CD4-positive, alpha-beta T cell treated with Interleukin-15 for 1 hour (primary cell): ENCODE results near the gene PIK3R5.
"Not testable (repeated sequence)": the region's sequence is repeated elsewhere in the genome, so short reads cannot be mapped to it uniquely, and the experiment has no call there.

Experiments used
- DNase-seq: peaks from one replicate; pipeline ENCODE4 v3.0.0-alpha.2; 2020

Gene PIK3R5

DNA sequence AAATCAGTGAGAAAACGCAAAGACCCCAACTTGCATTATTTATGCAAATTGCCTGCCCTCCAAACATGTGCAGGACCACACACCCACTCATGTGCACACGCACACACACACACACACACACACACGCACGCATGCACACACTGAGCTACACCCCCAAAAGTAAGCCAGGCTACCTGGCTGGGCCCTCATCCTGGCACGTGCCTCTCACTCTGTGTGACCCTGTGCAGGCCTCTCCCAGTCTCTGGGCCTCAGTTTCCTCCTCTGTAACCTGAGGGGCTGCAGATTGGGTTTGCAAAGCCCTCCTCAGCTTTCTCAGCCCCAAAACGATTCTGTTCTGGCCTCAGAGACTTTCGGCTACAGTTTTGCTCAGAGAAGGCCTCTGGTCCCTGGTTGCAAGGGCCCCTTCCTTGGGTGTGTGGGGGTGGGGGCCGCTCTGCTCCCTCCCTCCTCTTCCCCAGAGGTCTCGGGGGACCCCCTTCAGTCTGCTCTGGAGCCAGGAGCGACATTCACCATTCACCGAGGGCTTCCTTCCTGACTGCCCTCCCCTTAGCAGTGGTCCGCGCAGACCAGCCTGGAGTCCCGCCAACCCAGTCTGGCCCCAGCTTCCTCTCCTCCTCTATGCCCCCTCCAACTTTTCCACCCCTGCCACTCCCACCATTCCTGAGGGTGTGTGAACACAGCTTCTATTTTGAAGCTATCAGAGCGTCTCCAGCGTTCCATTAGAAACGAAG, 92.6 kb downstream of the PIK3R5 start:
- no peak for DNase-seq

DNA sequence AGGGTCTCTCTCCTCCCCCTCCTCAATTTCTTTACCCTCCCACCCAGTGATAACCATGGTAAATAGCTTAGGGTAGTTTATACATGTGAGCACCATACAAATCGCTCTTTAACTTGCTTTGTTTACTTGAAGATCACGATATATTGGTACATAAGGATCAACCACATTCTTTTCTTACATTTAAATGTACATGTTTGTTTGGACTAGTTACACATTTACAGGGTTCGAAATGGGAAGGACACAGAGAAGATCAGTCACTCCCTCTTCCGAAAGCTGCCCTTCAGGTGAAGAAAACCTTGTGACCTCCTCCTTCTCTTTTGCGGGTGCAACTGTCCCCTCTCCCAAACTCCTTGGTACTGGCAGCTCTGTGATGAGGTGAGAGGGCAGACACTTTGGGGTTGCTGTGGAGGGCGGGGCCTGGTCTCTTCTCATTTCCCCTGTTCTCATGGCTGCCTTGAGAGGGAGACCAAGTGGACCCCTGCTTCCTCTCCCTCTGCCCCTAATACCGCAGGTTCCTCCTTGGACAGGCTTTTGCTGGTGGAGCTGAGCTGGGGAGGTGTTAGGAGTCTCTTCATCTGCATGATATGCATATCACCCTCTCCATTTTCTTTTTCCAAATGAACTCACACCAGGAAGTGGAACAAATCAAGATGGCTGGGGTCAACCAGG, 93.3 kb downstream of the PIK3R5 start:
- DNase-seq: no peak

DNA sequence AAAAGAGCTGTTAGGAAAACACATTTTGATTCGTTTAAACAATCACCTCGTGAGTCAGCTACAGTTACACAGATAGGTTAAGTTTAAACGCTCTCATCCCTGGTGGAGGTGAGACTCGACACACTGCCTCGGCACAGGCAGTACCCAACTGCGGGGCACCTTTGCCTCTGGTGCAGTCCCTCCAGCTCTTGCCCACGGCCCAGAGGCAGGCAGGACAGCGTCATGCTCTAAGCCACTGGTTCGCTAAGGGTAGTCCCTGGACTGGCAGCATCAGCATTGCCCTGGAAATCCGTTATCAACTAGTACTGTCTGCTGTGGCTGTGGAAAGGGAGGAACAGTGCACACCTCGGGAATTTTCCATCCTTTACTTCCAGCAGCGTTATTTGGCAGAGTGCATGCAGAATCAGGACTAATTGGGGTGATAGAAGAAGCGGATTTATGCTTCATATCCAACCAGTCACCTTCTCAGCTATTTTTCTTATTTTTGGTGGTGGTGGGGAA, 94.4 kb downstream of the PIK3R5 start:
- no peak for DNase-seq

DNA sequence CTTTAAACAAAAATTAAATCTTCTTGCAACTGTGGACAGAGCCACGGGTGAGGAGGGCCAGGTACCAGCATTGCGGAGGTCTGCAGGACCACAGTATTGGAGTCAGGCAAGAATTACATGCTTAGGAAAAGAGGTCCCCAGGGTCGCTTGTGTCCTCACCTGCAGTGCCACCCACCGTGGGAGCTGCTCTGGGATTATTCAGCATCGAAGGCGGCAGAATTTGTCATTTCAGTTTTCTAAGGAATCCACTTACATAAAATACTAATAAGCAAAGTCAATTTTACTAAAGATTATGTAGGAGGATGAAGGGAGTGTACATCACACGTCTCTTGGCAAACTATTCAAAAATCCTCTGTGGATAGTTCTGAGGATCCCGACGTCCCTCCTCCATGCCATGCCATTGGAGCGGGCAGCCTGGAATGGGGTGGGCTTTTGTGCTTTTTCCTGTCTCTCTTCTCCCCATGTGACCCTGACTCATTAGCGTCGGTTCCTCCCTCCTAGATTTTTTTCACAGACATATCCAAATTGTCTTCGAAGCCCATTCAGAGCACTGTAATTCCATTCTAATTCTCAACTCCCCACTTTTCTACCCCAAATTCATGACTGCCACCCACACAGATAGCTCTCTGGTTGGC, 95.0 kb downstream of the PIK3R5 start:
- no peak for DNase-seq

DNA sequence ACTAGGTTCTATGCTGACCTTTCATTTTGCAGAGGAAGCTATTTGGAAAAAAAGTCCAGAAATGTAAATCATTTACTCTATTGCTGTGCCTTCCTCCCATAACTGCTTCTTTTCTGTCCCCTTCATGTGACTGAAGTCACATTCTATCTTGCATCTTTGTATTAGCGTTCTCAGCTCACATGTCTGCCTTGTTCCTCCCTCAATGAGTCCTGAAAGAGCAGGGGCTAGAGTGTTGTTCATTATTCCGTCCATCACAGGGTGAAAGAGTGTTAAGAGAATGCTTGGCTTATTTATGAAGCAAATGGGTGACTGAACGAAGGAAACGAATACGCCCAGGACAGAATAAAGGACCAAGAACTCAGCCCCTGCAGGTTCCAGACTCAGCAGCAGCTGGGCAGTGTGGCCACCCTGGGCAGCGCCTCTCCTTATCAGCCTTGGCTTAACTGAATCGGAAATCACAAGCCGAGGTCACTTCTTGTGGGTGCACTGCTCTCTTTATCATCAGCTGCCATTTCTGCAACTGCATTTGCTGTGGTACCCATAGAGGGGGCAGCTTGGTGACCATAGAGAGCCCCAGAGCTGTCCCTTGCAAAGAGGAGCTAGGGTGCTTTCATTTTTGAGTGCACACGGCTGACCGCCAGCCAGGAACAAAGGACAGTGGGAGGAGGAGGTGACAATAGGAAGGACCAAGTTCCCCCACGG, 96.2 kb downstream of the PIK3R5 start:
- DNase-seq: no peak

DNA sequence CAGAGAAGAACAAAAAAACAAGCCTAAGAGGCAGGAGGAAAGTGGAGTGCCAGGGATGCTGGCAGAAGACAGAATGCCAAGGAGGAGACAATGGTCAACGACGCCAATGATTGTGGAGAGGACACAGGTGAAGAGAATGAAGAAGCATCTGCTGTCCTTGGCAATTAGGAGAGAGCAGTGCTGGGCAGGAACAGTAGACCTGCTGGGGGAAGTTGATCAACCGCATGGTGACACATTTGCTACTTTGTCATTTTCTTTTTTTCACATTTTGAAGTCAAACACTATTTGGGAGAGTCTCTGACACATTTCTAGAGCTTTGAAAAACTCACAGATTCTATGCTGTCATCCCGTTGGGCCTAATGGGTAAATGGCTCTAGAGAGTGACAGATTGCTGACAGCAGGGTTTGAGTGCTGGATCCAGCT, 97.0 kb downstream of the PIK3R5 start:
- no peak for DNase-seq

DNA sequence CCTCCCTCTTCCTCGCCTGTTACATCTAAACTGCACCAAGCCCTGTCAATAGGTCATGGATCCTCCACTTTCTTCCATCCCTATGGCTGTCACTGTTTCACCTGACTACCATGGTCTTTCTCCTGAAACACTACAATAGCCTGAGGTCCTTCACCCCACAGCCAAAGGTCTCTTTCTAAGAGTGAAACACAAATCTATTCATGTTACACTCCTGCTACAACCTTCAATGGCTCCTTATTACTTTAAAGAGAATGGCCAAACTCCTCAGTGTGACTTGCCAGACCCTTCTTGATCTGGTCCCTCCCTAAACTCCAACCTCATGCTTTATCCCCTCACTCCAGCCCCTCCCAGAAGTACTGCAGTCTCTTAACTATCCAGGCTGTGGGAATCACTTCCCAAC, 97.4 kb downstream of the PIK3R5 start:
- no peak for DNase-seq

DNA sequence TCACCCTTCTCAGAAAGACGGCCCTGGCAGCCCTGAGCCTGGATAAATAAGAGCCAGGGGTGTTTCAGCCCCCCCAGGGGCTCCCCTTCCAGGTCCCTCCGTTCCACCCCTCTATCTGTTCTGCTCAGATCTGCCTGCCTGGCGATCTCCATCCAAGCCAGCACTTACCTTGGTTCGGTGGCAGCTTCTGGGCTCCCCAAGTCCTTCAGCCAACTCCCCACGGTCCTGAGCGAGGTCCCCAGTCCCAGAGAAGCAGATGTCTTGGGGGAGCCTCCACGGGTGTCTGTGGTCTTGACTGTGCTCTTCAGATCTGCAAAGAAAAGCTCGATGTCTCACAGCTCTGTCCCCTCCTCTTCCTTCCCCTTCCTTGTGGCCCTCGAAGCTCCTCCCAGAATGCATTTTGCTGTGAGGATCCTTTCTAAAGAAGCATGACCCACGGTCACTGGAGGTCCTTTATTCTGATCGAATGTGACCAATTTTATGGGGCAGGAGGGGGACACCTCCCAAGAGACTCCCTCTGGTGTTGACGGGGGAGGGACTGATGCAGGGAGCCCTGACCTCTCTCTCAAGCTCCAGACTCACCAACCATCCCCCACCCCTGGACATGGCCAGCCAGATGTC, 98.0 kb downstream of the PIK3R5 start, which contains the start of gene PIK3R6:
PIK3R6 (minus strand) TSS at position 314 of the 621 bp plus-strand sequence. CDS start 17,880 bp downstream, outside the sequence.
- peak; percentile 36 for DNase-seq

DNA sequence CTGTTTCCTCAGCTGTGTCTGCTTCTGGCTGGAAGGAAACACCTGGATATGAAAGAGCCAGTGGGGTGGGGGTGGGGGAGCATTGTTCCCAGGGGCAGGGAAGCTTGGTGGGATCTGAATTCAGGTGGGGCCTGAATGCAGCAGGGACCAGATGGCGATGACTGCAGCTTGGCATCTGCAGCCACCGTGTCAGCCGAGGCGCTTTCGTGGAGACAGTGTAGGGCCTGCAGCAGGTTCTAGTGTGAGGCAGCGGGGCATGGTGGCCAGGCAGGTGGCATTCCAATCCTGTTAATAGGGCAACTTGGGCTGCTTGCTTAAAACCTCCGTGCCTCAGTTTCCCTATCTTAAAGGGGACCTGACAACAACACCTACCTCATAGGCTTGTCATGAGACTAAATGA, 99.7 kb downstream of the PIK3R5 start:
- DNase-seq: no peak

DNA sequence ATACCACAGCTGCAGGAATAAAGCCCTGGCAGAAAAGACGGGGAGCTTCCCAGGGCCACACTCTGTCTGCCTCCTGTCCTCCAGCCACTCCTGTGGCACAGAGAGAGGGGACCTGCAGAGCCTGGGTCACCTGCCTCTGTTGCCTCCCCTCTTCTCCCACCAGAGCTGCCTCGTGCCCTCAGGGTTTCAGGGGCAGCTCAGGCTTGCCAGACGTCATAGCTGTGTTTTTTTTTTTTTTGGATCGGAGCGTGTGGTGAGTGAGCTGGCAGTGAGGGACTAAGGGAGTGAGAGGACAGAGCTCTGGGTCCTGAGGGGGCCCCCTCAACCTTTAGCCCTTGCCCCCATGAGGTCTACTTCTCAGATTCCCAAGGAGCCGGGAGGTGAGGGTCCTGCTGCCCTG, 100.1 kb downstream of the PIK3R5 start:
- DNase-seq: no peak

DNA sequence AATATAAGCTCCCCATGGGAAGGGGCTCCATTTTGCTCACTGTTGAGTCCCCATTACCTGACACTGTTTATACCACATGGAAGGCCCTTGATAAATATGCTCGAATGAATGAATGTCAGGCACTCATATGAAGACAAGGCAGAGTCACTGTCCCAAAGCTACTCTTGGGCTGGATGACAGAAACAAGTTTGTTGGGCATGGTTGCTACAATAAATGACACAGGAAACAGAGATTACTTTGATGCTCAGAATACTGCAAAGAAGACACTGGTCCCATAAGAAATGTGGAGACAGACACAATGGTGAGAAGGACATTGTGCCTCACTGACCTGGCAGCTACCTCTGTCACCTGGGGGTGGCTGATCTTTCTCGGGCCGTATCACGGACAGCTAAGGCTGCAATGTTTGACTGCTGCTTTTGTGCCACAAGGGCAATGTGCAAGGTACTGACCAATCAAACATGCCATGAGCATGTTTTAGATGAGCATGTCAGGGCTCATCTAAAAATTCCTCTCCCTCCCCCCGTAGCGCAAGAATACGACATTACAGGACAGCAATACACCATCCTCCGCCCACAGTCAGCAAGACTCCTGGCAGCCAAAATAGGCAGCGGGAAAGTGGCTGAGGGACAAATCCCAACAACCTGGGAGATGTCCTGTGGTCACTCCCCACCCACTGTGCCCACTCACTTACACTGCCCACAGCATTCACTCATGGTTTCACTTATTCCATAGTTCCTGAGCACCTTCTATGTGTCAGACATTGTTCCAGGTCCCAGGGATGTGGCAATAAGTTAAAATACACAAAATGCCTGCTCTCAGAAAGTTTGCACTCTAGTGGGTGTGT, 103.1 kb downstream of the PIK3R5 start:
- no peak for DNase-seq

DNA sequence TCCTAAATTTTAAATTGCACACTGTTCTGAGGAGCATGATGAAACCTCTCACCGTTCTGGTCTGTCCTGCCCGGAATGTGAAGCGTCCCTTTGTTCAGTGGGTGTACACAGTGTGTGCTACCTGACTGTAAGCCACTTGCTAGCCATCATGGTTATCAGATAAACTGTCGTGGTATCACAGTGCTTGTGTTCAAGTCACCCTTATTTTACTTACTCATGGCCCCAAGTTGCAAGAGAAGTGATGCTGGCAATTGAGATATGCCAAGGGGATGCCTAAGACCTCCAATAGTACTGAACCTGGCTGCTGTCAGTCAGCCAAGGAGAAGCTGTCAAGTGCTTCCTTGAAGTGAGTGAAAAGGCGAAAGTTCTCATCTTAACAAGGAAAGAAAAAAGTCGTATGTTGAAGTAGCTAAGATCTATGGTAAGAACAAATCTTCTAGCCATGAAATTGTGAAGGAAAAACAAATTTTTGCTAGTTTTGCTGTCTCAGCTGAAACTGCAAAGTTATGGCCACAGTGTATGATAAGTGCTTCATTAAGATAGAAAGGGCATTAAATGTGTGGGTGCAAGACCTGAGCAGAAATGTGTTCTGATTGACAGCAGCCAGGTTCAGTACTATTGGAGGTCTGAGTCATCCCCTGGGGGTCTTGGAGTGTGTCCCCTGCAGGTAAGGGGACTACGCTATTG, 103.9 kb downstream of the PIK3R5 start:
- DNase-seq: no peak

DNA sequence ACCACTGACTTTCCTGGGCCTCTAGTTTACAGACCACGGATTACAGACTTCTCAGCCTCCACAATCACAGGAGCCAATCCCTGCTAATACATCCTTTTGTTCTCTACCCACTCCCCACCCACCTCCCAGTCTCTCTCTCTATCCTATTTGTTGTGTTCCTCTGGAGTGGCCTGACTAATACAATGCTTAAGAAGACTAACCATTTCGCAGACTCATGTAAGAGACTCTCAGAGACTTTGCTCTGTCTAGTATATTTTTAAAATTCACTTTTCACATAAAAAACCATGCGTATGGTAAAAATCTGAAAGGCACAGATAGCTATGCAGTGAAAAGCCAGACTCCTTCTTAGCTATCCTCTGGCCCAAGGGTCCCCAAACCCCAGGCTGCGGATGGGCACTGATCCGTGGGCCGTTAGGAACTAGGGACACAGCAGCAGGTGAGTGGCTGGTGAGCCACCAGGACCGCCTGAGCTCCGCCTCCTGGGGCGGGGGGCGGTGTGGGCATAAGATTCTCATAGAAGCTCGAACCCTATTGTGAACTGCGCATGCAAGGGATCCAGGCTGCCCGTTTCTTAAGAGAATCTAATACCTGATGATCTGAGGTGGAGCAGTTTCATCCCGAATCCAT, 105.6 kb downstream of the PIK3R5 start:
- no peak for DNase-seq

DNA sequence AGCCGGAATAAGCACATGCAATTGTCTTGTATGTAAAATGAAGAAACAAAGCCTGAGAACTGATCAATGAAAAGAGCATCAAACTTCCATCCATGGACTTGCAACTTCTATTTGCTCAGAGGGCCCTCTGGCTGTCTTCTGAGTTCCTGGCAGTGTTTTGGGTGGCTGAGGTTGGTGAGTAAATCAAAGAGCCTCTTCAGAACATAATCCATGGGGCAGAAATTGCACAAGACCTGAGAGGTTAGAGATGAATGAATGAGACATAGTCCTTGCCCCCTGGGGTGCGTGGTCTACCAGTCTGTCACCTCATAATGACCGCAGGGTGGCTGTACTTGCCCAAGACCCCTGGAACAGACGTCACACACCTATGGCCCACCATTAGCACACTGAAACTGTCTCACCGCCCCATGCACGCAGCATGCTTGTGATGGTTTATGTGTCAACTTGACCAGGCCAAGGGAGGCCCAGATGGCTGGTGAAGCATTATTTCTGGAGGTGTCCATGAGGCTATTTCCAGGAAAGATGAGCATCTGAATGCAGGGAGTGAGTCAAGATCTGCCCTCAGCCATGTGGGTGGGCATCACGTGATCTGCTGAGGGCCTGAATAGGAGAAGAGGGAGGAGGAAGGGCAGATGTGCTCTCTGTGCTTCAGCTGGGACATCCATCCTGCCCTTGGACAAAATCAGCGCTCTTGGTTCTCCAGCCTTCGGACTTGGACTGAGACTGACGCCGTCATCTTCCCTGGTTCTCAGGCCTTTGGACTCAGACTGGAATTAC, 106.3 kb downstream of the PIK3R5 start:
- no peak for DNase-seq

DNA sequence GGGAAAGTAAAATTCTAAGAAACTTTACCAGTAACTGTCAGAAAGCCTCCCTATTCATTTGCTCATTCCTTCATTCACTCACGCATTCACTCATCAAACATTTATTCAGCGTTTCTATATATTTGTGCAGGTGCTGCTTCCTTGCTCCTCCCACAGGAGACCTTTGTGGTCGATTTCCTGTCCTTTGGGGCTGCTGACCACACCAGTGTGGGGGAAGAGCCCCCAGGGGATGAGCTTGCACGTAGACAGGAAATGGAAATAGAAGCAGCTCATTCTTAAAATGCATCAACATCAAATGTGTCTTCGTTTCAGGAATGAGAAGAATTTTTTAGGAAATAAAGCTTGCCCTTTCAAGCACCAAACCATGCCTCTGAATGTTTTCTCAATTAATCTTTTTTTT, 107.6 kb downstream of the PIK3R5 start:
- DNase-seq: peak; percentile 35

DNA sequence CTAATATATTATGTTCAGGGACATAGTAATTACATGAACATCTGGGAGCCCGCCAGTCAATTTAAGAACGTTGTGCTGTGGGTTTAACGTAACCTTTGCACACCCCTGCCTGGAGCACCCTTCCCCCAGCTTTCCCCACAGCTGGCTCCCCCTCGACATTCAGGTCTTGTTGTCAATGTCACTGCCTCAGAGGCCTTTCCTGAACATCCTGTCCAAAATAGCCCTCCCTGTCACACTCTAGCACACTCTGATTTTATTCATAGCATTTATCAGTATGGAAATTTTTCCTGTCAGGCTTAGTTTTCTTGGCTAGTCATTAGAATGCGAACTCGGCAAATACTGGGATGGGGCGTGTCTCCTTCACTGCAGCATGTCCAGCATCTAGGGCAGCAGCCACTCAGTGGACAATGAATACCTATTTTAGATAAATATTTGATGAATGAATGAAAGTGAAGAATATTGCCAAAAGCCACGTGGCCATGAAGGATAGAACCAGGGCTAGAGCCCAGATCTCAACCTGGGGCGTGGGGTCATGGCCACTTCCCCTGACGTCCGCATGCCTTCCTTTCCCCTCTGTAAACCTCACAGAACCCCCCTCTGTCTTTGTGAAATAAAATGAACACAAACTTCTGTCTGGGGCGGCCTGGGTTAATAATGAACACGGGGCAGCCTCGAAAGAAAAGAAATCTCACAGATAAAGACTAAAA, 108.5 kb downstream of the PIK3R5 start:
- DNase-seq: no peak

DNA sequence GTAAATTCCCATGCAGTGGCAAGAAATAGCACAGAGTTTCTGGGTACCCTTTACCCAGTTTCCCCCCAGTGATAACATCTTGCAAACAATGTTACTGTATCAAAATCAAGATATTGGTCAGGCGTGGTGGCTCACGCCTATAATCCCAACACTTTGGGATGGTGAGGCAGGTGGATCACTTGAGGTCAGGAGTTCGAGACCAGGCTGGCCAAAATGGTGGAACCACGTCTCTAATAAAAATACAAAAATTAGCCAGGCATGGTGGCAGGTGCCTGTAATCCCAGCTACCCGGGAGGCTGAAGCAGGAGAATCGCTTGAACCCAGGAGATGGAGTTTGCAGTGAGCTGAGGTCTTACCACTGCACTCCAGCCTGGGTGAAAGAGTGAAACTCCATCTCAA, 109.3 kb downstream of the PIK3R5 start:
- DNase-seq: not testable (repeated sequence)

DNA sequence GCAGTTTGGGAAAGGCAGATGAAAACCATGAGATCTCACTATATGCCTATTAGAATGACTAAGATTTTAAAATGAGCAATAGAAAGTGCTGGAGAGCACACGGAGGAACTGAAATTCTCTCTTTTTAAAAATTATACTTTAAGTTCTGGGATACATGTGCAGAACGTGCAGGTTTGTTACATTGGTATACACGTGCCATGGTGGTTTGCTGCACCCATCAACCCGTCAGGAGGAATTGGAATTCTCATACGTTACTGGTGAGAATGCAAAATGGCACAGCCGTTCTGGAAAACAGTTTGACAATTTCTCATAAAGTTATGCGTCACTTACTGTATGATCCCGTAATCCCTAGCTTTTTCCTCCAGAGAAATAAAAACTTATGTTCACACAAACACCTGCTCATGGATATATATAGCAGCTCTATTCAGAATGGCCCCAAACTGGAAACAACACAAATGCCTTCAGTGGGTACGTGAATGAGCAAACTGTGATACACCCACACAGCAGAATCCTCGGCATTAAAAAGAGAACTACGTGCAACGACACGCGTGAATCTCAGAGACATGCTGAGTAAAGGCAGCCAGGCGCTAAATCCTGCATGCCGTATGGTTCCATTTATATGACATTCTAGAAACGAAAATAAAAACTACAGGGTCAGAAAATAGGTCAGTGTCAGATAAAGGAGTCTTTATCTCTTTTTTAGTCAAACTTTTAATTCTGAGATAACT, 109.9 kb downstream of the PIK3R5 start:
- no peak for DNase-seq
